SK-N-SH treated with all-trans-retinoic acid at 6 μM for 48 hours (cell line): ENCODE results near the gene LRRC8C.

ENCODE experiments used
- ATAC-seq: fragments of 200-7000 bp; cut with Tn5 transposase; 3 replicates; pipeline ENCODE4 v1.9.1; 2020; ENCODE audit warnings: mild to moderate bottlenecking, moderate library complexity
- ARNTL ChIP-seq: fragments of 450-650 bp; formaldehyde crosslinking; IDR thresholded peaks from 2 replicates; pipeline ENCODE4 v1.5.0; 2020; ENCODE audit warnings: low read depth, mild to moderate bottlenecking, moderate library complexity, borderline replicate concordance
- BACH2 ChIP-seq: fragments of 250-450 bp; sonication (Bioruptor Pico); IDR thresholded peaks from 2 replicates; pipeline ENCODE4 v1.9.0; 2021; ENCODE audit warnings: mild to moderate bottlenecking, borderline replicate concordance
- CSDC2 ChIP-seq: fragments of 250-450 bp; sonication (Bioruptor Pico); IDR thresholded peaks from 2 replicates; pipeline ENCODE4 v1.5.0; 2020; ENCODE audit warnings: mild to moderate bottlenecking, moderate library complexity
- ESRRG ChIP-seq: fragments of 250-450 bp; sonication (Bioruptor Pico); IDR thresholded peaks from 2 replicates; pipeline ENCODE4 v1.6.1; 2021; ENCODE audit warnings: mild to moderate bottlenecking
- GLIS3 ChIP-seq: fragments of 250-450 bp; sonication (Bioruptor Pico); IDR thresholded peaks from 2 replicates; pipeline ENCODE4 v1.5.0; 2020; ENCODE audit warnings: mild to moderate bottlenecking, moderate library complexity
- ISL1 ChIP-seq: fragments of 250-450 bp; sonication (Bioruptor Pico); IDR thresholded peaks from 2 replicates; pipeline ENCODE4 v2.1.2; 2022; ENCODE audit warnings: mild to moderate bottlenecking, moderate library complexity
- PATZ1 ChIP-seq: fragments of 250-450 bp; sonication (Bioruptor Pico); IDR thresholded peaks from 2 replicates; pipeline ENCODE4 v1.8.0; 2020; ENCODE audit warnings: mild to moderate bottlenecking, moderate library complexity, borderline replicate concordance
- POU6F1 ChIP-seq: fragments of 250-450 bp; sonication (Bioruptor Pico); IDR thresholded peaks from 2 replicates; pipeline ENCODE4 v1.8.0; 2021; ENCODE audit warnings: low read depth, mild to moderate bottlenecking, moderate library complexity, borderline replicate concordance
- PPARA ChIP-seq: fragments of 250-450 bp; sonication (Bioruptor Pico); IDR thresholded peaks from 2 replicates; pipeline ENCODE4 v1.5.0; 2020; ENCODE audit warnings: mild to moderate bottlenecking, borderline replicate concordance
- RARB ChIP-seq: fragments of 250-450 bp; sonication (Bioruptor Pico); IDR thresholded peaks from 2 replicates; pipeline ENCODE4 v1.8.0; 2021; ENCODE audit warnings: mild to moderate bottlenecking, moderate library complexity
- SNAI2 ChIP-seq: fragments of 250-450 bp; sonication (Bioruptor Pico); IDR thresholded peaks from 2 replicates; pipeline ENCODE4 v1.5.0; 2020; ENCODE audit warnings: mild to moderate bottlenecking, moderate library complexity
- TCF4 ChIP-seq: fragments of 250-450 bp; sonication (Bioruptor Pico); IDR thresholded peaks from 2 replicates; pipeline ENCODE4 v1.8.0; 2021; ENCODE audit warnings: mild to moderate bottlenecking, moderate library complexity, borderline replicate concordance
- TOX ChIP-seq: fragments of 250-450 bp; sonication (Bioruptor Pico); IDR thresholded peaks from 2 replicates; pipeline ENCODE4 v1.8.0; 2021; ENCODE audit warnings: mild to moderate bottlenecking, moderate library complexity, borderline replicate concordance
- TSHZ2 ChIP-seq: fragments of 250-450 bp; sonication (Bioruptor Pico); IDR thresholded peaks from 2 replicates; pipeline ENCODE4 v1.5.0; 2020; ENCODE audit warnings: mild to moderate bottlenecking, moderate library complexity
- ZFP30 ChIP-seq: fragments of 450-650 bp; formaldehyde crosslinking; IDR thresholded peaks from 2 replicates; pipeline ENCODE4 v1.5.0; 2022; ENCODE audit warnings: mild to moderate bottlenecking, moderate library complexity
- TF ChIP-seq, protein P1 (sequence below): fragments of 250-450 bp; sonication (Bioruptor Pico); IDR thresholded peaks from 2 replicates; pipeline ENCODE4 v1.5.1; 2020; ENCODE audit warnings: low read depth, mild to moderate bottlenecking, moderate library complexity

LRRC8C gene

GRCh38 chr1:89697383-89697782 lies 64.5 kb downstream of the LRRC8C start:
- TF ChIP-seq SNAI2 (no peak), ISL1 (CRISPR knock-in tag) (peak; percentile 66), TSHZ2 (CRISPR knock-in tag) (no peak), CSDC2 (CRISPR knock-in tag) (no peak), RARB (CRISPR knock-in tag) (no peak), ZFP30 (CRISPR knock-in tag) (no peak), TCF4 (no peak), TOX (CRISPR knock-in tag) (no peak), GLIS3 (no peak)
- ATAC-seq: no peak; the same call in 1 of the 3 replicates

GRCh38 chr1:89698020-89698560 lies 65.2 kb downstream of the LRRC8C start:
- peak; percentile 59 for ATAC-seq
- 0 out of 2 replicates have a peak, but pooled peaks have one; percentile 30 for TF ChIP-seq TCF4
- 0 out of 2 replicates have a peak, but pooled peaks have one; percentile 48 for TF ChIP-seq BACH2 (CRISPR knock-in tag)
- no peak for TF ChIP-seq RARB (CRISPR knock-in tag)
- peak; percentile 58; the same call in 1 of the 2 replicates for TF ChIP-seq TSHZ2 (CRISPR knock-in tag)

- TF ChIP-seq GLIS3 (no peak), ARNTL (CRISPR knock-in tag) (no peak), POU6F1 (no peak), ZFP30 (CRISPR knock-in tag) (no peak), TCF4 (no peak), SNAI2 (no peak), ESRRG (CRISPR knock-in tag) (no peak), PATZ1 (CRISPR knock-in tag) (no peak), TSHZ2 (CRISPR knock-in tag) (no peak), PPARA (CRISPR knock-in tag) (no peak), BACH2 (CRISPR knock-in tag) (no peak)
- TF ChIP-seq, protein P1, sequence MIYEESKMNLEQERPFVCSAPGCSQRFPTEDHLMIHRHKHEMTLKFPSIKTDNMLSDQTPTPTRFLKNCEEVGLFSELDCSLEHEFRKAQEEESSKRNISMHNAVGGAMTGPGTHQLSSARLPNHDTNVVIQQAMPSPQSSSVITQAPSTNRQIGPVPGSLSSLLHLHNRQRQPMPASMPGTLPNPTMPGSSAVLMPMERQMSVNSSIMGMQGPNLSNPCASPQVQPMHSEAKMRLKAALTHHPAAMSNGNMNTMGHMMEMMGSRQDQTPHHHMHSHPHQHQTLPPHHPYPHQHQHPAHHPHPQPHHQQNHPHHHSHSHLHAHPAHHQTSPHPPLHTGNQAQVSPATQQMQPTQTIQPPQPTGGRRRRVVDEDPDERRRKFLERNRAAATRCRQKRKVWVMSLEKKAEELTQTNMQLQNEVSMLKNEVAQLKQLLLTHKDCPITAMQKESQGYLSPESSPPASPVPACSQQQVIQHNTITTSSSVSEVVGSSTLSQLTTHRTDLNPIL (CRISPR knock-in tag): no peak
- ATAC-seq: no peak
These were observed 65.7 kb downstream of the LRRC8C start for GRCh38 chr1:89698624-89699023.
